Gastrocnemius medialis (tissue), 4 donors: ENCODE data around the gene JOSD2.
"Not testable (repeated sequence)": the region's sequence is repeated elsewhere in the genome, so short reads cannot be mapped to it uniquely, and the experiment has no call there.

ENCODE experiments used
- POLR2A ChIP-seq, 2 donors: fragments of 450-650 bp; IDR thresholded peaks; one replicate each; pipeline ENCODE4 v1.6.1; 2017; ENCODE audit warnings: antibody characterized with exemption in 2 of 2, mild to moderate bottlenecking in 2 of 2, moderate library complexity in 2 of 2
- TF ChIP-seq, protein P1 (sequence below), 5 experiments: fragments of 450-650 bp in 3 of 5; fragments of 200-600 bp in 2 of 5; sonication (generic) in 2 of 5; IDR thresholded peaks in 4 of 5; conservative IDR thresholded peaks in 1 of 5; 1 replicate in 4 of 5; 2 replicates in 1 of 5; pipeline ENCODE4 v1.5.1; 2016 to 2019; ENCODE audit warnings: antibody characterized with exemption in 5 of 5, mild to moderate bottlenecking in 3 of 5, moderate library complexity in 3 of 5

DNA sequence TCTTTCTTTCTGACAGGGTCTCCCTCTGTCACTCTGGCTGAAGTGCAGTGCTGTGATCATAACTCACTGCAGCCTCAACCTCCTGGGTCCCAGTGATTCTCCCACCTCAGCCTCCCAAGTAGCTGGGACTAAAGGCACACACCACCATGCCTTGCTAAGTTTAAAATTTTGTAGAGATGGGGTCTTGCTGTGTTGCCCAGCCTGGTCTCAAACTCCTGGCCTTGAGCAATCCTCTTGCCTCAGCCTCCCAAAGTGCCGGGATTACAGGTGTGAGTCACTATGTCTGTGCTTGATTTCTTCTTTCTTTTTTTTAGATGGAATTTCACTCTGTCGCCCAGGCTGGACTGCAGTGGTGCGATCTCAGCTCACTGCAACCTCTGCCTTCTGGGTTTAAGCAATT is 17.1 kb upstream of the JOSD2 start:
- TF ChIP-seq, protein P1, sequence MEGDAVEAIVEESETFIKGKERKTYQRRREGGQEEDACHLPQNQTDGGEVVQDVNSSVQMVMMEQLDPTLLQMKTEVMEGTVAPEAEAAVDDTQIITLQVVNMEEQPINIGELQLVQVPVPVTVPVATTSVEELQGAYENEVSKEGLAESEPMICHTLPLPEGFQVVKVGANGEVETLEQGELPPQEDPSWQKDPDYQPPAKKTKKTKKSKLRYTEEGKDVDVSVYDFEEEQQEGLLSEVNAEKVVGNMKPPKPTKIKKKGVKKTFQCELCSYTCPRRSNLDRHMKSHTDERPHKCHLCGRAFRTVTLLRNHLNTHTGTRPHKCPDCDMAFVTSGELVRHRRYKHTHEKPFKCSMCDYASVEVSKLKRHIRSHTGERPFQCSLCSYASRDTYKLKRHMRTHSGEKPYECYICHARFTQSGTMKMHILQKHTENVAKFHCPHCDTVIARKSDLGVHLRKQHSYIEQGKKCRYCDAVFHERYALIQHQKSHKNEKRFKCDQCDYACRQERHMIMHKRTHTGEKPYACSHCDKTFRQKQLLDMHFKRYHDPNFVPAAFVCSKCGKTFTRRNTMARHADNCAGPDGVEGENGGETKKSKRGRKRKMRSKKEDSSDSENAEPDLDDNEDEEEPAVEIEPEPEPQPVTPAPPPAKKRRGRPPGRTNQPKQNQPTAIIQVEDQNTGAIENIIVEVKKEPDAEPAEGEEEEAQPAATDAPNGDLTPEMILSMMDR (IDR thresholded peaks at IDR 0.05 in 4 of 5, conservative IDR thresholded peaks at IDR 0.05 in 1 of 5): not testable (repeated sequence)
- TF ChIP-seq POLR2A (IDR thresholded peaks at IDR 0.05): not testable (repeated sequence)
